ENCODE results near the gene MLC1. TPM values are rescaled to one million over a fixed set of nuclear protein-coding genes. Genes with fewer than 3 reads are reported as not detected.

MLC1 gene
- total and polyA plus RNA-seq, 2 donors, result 0.09 to 2.4 TPM

DNA sequence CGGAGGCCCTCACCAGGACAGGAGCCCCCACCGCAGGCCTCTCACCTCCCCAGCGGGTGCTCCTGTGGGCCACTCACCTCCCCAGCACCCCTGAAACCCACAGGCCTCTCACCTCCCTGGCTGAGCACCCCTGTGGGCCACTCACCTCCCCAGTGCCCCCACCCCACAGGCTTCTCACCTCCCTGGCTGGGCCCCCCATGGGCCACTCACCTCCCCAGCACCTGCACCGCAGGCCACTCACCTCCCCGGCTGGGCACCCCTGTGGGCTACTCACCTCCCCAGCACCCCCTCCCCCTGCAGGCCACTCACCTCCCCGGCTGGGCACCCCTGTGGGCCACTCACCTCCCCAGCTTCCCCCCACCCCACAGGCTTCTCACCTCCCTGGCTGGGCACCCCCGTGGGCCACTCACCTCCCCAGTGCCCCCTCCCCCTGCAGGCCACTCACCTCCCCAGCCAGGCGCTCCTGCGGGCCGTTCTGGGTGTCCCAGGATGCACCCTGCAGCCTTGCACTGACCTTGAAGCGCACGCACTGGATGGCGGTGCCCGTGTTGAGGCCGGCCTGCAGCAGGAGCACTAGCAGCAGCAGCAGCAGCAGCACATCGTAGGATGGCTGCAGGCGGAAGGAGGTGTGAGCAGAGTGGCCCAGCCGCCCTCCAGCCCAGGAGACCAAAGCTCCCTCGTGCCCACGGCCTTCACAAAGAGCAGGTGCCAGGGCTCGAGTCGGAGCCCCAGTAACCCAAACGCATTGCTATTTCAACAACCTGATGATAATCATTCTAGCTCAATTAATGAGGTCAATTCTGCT lies 21.4 kb downstream of the MLC1 start:
- H3K36me3 ChIP-seq (ENCODE audit: insufficient read depth), result no peaks in the 10 kb centered on the region
- H3K27ac ChIP-seq (ENCODE audit: low read depth), result no peak overlapping the region
- 83% methylated on average over 23 of the region's 23 CpGs for WGBS
- H3K4me1 ChIP-seq (ENCODE audit: insufficient read depth), result no peaks in the 10 kb centered on the region
- no peak overlapping the region for H3K4me3 ChIP-seq (ENCODE audit: low read depth, low read length)
- no peak for DNase-seq (ENCODE audit: extremely low spot score)

DNA sequence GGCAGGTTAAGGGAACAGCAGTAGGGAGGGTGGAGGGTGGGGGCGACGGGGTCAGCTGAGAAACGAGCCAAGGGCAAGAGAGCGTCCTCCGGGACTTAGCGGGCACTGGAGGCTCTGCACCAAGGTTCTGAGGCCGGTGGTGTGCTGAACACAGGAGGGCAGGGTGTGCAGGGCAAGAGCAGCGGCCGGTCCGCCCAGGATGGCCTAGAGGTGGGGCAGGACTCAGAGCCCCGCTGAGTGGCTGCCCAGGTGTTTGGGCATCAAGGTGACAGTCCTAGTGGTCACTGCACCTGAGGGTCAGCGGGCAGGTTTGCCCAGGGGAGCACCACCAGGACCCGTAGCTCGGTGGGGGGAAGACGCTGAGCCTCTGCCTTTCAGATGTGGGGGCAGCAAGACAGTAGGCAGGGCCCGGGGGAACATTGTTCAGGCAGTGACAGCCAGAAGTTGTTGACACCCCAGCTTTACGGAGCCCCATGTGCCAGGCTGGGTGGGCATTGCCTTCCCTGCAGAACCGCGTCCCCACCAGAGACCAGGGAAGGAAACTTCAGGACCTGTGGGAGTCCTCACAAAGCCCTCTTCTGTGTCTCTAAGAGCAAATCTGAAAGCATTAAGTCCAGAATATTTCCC lies 22.6 kb downstream of the MLC1 start:
- Histone ChIP-seq H3K4me3 (ENCODE audit: low read depth, low read length) (no peak overlapping the region), H3K36me3 (ENCODE audit: insufficient read depth) (no peaks in the 10 kb centered on the region), H3K27ac (ENCODE audit: low read depth) (no peak overlapping the region), H3K4me1 (ENCODE audit: insufficient read depth) (no peaks in the 10 kb centered on the region)
- 94% methylated on average over 19 of the region's 19 CpGs for WGBS
- no peak for DNase-seq (ENCODE audit: extremely low spot score)

DNA sequence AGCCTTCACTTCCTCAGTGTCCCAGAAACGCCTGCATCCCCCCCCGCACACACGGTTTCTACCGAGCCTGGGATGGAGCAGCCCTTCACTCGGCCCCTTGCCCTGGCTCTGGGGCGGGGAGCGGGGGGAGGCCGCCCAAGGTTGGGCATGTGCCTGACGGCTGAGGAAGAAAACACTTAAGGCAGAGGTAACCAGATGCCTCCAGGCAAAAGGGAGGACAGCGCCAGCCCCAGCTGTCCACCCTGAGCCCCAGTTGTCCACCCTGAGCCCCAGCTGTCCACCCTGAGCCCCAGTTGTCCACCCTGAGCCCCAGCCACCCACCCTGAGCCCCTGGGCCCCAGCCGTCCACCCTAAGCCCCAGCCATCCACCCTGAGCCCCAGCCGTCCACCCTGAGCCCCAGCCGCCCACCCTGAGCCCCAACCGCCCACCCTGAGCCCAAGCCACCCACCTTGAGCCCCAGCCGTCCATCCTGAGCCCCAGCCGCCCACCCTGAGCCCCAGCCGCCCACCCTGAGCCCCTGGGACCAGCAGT lies 23.3 kb downstream of the MLC1 start:
- 79% methylated on average over 17 of the region's 17 CpGs for WGBS

DNA sequence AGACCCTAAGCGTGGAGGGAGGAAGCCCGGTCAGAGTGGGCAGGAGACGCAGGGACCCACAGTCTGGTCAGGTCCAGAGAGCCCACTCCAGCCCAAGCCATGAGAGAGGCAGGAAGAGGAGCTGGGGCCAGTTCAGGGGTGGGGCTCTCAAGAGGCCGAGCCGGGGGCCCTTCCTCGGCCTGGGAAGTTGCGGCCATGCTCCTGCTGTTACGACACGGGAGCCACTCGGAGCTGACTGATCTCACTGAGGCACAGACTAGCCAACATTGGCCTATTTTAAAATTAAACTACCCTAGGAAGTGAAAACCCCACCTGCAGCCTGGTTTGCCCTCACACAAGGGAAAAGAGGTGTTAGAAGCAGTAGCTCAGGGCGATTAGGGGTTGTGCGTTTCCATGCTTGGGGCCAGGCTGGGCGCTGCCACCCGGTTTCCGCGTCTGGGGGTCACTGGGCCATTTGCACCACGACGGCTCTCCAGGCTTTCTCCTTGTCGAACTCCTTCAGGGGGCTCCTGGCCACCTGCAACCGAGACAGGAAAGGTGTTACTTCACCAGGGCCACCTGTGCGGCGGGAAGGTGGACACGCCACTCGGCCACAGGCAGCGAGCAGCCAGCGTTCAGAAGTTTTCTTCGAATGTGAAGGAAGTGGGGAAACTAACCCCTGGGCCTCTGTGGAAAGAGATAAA lies 23.9 kb downstream of the MLC1 start:
- H3K4me1 ChIP-seq (ENCODE audit: insufficient read depth), result no peaks in the 10 kb centered on the region
- DNase-seq (ENCODE audit: extremely low spot score), result no peak
- WGBS, result 78% methylated on average over 27 of the region's 27 CpGs
- no peak overlapping the region for H3K4me3 ChIP-seq (ENCODE audit: low read depth, low read length)
- H3K36me3 ChIP-seq (ENCODE audit: insufficient read depth), result no peaks in the 10 kb centered on the region
- no peak overlapping the region for H3K27ac ChIP-seq (ENCODE audit: low read depth)

More for the DNA sequence above, 23.3 kb downstream of the MLC1 start:
- no peak for DNase-seq (ENCODE audit: extremely low spot score)
- H3K27ac ChIP-seq (ENCODE audit: low read depth), result no peak overlapping the region
- no peak overlapping the region for H3K4me3 ChIP-seq (ENCODE audit: low read depth, low read length)
- H3K4me1 ChIP-seq (ENCODE audit: insufficient read depth), result no peaks in the 10 kb centered on the region
- H3K36me3 ChIP-seq (ENCODE audit: insufficient read depth), result no peaks in the 10 kb centered on the region

DNA sequence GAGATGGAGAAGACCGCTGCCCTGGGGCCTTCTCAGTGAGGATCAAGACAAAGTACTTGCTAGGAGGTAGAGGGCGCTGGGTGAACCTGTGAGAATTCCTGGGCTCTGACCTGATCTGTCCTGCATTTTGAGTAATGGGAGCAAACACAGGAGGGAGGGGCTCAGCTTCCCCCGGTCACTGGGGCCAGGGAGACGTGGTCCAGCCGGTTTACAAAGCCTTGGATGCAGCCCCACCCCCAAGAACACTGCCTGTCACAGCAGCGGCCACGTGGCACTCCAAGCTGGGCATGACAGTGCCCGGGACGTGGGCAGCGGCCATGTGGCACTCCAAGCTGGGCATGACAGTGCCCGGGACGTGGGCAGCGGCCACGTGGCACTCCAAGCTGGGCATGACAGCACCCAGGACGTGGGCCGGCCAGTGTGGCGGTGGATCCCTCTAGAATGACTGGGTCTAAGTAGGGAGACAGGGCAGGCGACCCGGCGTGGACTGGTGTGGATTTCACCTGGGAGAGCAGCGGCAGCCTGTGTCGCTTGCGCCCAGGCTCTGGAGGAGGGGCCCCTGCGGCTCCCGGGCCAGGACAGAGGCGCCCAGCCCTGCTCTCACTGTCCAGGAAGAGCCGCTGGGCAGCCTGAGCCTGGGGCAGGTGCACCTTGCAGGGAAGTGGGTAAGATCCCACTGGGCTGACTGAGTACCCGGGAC lies 24.6 kb downstream of the MLC1 start:
- WGBS, result 83% methylated on average over 28 of the region's 28 CpGs
- Histone ChIP-seq H3K4me3 (ENCODE audit: low read depth, low read length) (no peak overlapping the region), H3K4me1 (ENCODE audit: insufficient read depth) (no peaks in the 10 kb centered on the region), H3K27ac (ENCODE audit: low read depth) (no peak overlapping the region), H3K36me3 (ENCODE audit: insufficient read depth) (no peaks in the 10 kb centered on the region)
- peak; percentile 32 for DNase-seq (ENCODE audit: extremely low spot score)

DNA sequence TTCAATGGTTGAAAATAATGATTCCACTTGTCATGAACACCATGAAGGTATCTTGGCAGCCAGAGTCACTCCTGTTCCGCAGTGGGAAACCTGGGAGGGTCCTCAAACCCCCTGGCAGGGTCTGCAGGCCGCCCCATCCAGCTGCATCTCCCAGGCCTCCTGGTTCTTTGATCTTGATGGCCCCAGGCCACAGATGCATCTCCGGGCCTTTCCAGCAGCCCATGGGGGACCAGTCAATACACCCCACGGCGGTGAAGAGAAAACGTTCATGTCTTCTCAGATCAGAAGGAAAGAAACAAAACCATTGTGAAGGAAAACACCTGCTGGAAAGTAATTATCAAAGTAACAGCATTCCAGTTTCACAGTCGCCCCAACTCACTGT lies 25.4 kb downstream of the MLC1 start:
- H3K27ac ChIP-seq (ENCODE audit: low read depth), result no peak overlapping the region
- no peaks in the 10 kb centered on the region for H3K36me3 ChIP-seq (ENCODE audit: insufficient read depth)
- no peaks in the 10 kb centered on the region for H3K4me1 ChIP-seq (ENCODE audit: insufficient read depth)
- DNase-seq (ENCODE audit: extremely low spot score), result no peak
- H3K4me3 ChIP-seq (ENCODE audit: low read depth, low read length), result no peak overlapping the region
- WGBS, result 83% methylated on average over 7 of the region's 7 CpGs

DNA sequence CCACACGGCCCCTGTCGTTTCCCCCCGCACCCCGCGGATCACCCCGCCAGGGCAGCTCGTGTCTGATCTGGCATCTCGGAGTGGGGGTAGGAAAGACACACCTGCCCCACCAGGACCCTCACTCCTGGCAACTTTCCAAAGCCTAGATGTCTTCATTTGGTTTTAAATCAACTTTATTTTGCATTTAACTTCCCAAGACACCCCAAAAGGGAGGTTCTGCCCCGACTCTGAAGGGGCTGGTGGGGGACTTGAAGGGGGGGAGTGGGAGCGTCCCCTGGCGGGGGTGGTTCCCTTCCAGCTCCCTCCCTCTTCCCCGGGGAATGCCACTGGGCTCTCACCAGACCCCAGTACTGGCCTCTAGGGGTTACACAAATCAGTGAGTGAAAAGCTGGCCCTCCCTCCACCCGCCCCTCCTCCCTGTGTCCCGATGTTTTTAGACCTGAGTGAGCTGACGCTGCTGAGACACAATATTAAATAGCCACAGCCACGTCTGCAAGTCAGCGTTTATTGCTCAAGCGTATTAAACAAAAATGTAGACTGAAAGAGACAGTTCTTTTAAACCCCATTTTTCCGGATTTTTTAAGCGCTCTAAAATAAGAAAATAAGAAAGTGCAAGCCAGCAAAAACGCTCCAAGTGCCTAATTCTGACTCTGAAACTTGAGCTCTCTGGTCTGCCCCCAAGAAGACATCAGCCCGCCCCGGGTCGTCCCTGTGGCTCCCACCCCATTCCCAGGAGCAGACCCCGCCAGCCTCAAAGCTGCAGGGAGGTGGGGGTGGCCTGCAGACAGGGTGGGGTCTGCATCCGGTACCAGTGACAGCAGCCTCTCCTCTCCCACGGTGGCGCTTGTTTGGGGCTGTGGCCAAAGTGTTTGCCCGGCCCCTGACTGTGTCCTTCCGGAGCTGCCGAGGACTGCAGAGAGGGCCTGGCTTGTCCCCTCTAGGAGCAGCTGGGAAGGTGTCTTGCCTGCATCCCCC lies 26.0 kb downstream of the MLC1 start:
- Histone ChIP-seq H3K36me3 (ENCODE audit: insufficient read depth) (no peaks in the 10 kb centered on the region), H3K4me3 (ENCODE audit: low read depth, low read length) (no peak overlapping the region), H3K4me1 (ENCODE audit: insufficient read depth) (no peaks in the 10 kb centered on the region), H3K27ac (ENCODE audit: low read depth) (no peak overlapping the region)
- peak; percentile 5 for DNase-seq (ENCODE audit: extremely low spot score)
- 17% methylated on average over 31 of the region's 31 CpGs for whole genome bisulfite sequencing

DNA sequence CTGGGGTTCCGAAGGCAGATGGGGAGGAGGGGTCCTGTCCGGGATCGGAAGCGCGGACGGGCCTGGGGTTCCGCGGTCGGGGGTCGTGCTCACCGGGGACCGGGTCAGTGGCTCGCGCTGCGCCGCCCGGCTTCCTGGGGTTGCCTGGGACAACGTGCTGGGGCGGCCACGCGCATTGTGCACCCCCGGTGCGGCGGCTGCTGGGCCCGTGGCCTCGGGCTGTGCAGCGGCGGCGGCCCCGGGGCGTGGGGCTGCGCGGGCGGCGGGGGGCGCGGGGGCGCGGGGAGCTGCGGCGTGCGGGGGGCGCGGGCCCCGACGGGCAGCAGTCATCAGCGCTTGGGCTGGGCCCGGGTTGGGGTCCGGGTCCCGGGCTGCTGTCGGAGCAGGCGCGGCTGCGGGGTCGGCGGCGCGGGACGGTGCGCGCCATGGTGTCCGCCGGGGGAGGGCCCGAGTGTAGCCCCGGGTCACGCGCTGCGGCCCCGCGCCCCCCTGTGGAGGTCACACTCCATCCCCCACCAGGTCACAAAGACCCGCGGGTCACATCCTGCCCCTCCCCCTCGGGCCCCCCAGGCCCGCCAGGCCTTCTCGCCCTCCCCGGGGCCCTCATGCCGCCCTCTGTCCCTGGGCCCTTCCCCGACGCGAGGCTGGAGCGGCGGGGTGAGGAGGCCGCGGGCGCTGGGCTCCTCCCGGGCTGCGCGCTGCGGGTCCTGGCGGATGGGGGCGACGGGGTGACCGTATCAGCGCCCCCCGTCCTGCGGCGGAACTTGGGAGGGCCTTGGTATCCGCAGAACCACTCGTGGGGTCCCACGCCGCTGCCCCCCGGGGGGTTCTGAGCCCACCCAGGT lies 26.9 kb downstream of the MLC1 start, which contains the start of gene TTLL8:
TSS of gene TTLL8 (minus strand) at position 238 of the 845 bp plus-strand sequence.
- Histone ChIP-seq H3K4me3 (ENCODE audit: low read depth, low read length) (no peak within 1 kb of the TSS), H3K27ac (ENCODE audit: low read depth) (no peak within 1 kb of the TSS)
- DNase-seq (ENCODE audit: extremely low spot score), result no peak

DNA sequence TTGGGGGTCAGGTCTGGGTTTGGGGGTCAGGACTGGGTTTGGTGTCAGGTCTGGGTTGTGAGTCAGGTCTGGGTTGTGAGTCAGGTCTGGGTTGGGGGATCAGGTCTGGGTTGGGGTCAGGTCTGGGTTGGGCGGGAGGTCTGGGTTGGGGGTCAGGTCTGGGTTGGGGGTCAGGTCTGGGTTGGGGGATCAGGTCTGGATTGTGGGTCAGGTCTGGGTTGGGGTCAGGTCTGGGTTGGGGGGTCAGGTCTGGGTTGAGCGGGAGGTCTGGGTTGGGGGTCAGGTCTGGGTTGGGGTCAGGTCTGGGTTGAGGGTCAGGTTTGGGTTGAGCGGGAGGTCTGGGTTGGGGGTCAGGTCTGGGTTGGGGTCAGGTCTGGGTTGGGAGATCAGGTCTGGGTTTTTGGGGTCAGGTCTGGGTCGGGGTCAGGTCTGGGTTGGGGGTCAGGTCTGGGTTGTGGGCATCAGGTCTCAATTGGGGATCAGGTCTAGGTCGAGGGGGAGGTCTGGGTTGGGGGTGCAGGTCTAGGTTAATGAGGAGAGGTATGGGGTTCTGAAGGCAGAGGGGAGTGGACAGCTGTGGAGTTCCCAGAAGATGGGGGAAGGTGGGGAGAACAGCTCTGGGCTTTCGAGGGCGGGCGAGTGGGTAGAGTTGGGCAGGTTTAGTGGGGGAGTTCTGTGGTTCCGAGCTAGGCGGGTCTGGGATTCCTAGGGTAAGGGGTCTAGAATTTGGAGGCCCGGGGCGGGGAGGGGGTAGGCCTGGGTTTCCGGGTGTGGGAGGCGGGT lies 27.8 kb downstream of the MLC1 start:
- Histone ChIP-seq H3K27ac (ENCODE audit: low read depth) (no peak overlapping the region), H3K4me1 (ENCODE audit: insufficient read depth) (no peaks in the 10 kb centered on the region), H3K4me3 (ENCODE audit: low read depth, low read length) (no peak overlapping the region), H3K36me3 (ENCODE audit: insufficient read depth) (no peaks in the 10 kb centered on the region)
- 92% methylated on average over 14 of the region's 14 CpGs for WGBS
- DNase-seq (ENCODE audit: extremely low spot score), result no peak

More for the DNA sequence above, 26.9 kb downstream of the MLC1 start, which contains the start of gene TTLL8:
- Histone ChIP-seq H3K36me3 (ENCODE audit: insufficient read depth) (no peaks in the 10 kb centered on the region), H3K4me1 (ENCODE audit: insufficient read depth) (no peaks in the 10 kb centered on the region)
- WGBS, result 13% methylated on average over 101 of the region's 102 CpGs

DNA sequence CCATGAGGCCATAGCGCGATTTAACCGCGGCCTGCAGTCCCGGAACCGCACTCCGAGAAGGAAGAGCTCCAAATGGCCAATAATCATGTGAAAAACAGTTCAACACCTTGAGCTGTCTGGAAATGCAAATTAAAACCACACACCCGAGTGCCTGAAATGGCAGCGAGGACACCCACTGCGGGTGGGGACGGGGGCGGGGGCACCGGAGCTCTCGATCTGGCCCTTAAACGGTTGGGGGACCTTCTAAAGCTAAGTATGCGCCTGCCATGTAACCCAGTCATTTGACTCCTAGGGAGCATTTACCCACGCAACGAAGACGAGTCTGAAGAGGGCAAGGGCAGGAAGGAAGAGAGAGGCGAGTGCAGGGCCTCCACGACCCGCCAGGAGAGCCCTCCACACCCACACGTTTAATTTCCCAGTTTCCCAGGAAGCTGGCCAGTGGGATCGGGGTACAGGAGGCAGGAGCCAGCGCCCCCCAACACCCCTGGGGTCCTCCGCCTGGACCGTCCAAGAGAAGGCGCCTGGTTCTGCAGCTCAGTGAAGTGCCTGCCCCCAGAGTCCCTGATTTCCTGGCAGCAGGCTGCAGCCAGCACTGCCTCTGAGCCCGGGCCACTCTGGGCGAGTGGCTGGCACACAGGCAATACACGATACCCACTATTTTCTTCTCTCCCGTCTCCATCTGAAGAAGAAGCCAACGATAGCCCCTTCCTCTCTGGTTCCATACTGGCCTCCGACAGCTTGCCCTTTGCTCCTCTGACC lies 28.8 kb downstream of the MLC1 start:
- no peak overlapping the region for H3K27ac ChIP-seq (ENCODE audit: low read depth)

DNA sequence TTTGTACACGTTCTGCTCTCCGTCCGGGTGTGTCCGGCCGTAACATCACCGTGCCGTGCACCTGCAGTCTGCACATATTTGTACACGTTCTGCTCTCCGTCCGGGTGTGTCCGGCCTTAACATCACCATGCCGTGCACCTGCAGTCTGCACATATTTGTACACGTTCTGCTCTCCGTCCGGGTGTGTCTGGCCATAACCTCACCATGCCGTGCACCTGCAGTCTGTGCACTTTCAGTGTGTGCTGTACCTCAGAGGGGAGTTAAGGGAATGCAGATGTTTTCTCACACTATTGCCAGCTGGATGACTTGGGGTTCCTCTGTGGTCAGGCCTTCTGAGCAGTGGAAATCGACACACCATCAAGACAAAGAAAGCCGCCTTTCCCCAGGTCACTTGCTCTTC lies 31.4 kb downstream of the MLC1 start:
- Histone ChIP-seq H3K27ac (ENCODE audit: low read depth) (no peak overlapping the region), H3K36me3 (ENCODE audit: insufficient read depth) (no peaks in the 10 kb centered on the region), H3K4me3 (ENCODE audit: low read depth, low read length) (no peak overlapping the region), H3K4me1 (ENCODE audit: insufficient read depth) (no peaks in the 10 kb centered on the region)
- DNase-seq (ENCODE audit: extremely low spot score), result no peak
- 92% methylated on average over 18 of the region's 18 CpGs for WGBS

More for the DNA sequence above, 28.8 kb downstream of the MLC1 start:
- no peak overlapping the region for H3K4me3 ChIP-seq (ENCODE audit: low read depth, low read length)
- no peaks in the 10 kb centered on the region for H3K36me3 ChIP-seq (ENCODE audit: insufficient read depth)
- H3K4me1 ChIP-seq (ENCODE audit: insufficient read depth), result no peaks in the 10 kb centered on the region
- DNase-seq (ENCODE audit: extremely low spot score), result no peak
- 81% methylated on average over 34 of the region's 34 CpGs for WGBS
